GM18520 (cell line): ENCODE data around the gene TBATA.
A peak's percentile ranks its signal among the peaks of the same experiment; 100 is the strongest.

Source experiments
- ATAC-seq: cut with Tn5 transposase; IDR thresholded peaks from one replicate; pipeline ENCODE4 v1.9.1; 2021; ENCODE audit not compliant: unreplicated experiment

The TBATA gene, protein sequence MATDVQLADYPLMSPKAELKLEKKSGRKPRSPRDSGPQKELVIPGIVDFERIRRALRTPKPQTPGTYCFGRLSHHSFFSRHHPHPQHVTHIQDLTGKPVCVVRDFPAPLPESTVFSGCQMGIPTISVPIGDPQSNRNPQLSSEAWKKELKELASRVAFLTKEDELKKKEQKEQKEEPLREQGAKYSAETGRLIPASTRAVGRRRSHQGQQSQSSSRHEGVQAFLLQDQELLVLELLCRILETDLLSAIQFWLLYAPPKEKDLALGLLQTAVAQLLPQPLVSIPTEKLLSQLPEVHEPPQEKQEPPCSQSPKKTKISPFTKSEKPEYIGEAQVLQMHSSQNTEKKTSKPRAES

DNA sequence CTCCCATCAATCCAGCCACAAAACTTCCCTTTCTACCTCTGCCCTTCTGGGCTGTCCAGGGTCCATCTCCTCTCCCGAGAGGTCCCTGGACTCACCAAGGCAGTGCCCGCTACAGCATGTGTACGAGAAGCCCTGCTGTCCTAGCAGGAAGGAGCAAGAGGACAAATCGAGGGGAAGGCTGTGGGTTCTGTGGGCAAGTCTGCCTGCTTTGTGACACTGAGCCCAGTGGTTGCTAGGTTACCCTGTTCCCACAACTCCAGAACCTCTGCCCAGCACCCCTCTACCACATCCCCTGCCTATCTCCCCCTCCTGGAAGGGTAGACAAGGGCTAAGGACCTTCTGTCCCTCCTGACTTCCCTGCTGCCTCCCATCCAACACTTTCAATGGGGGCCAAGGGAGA is at the start of gene TBATA:
Gene TBATA (minus strand): TSS at position 188 of the 400 bp plus-strand sequence. CDS start 1,998 bp downstream, outside the sequence.
- ATAC-seq: no peak

DNA sequence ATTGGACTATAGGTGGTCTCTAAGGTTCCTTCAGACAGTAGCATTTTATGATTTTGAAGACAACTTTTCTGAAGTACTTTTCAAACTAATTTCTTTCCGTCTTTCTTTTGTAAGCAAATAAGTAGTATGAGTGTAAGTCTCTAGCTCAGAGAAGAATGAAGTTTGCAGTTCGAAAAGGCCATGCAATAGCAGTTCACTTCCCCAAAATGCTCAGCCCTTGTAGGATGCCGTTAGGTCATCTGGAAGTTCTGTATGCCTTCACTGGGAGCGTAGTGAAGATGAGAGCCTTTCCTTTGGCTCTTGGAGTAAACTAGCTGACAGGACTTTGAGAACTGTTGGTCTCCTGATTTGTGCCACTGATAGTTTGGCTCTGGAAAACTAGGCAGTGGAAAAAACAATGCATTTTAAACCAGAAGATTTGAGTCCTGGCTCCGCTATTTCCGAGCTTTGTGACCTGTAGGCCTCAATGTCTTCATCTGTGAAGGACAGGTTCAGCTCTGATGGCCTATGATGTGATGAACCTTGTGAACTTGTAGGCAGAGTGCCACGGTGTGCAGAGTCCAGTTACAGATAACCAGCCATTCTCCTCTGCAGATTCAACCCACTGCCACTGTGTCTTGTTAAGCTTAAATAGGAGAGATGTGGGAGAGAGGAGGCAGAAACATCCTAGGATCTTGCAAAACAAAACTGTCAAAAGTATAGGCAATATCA is 49.4 kb upstream of the TBATA start:
- no peak for ATAC-seq

DNA sequence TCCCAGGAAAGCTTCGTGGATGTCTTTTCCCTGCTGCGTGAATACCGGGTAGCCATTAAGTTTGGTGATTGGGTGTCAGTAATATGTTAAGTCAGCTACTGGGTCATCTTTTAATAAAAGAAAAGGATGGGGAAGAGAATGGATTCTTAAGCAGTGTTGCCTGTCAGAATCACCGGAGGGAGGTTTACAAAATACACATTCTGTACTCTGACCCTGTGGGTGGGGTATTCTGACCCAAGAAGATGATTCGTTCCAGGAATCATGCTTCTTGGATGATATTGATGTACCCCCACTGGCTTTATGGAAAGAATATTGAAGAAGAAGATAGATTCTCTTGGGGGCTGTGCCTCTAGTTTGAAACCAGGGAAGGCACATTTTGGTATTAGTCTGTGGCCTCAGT is 48.8 kb upstream of the TBATA start:
- ATAC-seq: no peak

DNA sequence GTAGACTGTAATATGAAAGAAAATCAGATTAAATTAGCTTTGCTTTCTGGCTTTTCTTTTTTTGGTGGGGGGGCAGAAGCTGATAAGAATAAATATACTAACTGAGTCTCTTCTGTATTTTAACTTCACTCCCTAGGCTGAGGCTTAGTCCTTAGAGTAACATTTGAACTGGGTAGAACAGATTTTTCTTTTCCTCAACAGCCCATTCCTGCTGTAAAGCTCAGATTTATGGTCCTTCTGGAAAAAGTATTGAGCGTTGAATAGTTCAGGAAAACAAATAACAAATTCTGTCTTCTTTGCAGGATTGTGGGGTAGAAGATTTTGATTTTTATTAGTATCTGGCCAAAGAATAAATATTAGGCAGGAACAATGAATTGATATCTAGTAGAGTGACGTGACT is 48.4 kb upstream of the TBATA start:
- no peak for ATAC-seq

DNA sequence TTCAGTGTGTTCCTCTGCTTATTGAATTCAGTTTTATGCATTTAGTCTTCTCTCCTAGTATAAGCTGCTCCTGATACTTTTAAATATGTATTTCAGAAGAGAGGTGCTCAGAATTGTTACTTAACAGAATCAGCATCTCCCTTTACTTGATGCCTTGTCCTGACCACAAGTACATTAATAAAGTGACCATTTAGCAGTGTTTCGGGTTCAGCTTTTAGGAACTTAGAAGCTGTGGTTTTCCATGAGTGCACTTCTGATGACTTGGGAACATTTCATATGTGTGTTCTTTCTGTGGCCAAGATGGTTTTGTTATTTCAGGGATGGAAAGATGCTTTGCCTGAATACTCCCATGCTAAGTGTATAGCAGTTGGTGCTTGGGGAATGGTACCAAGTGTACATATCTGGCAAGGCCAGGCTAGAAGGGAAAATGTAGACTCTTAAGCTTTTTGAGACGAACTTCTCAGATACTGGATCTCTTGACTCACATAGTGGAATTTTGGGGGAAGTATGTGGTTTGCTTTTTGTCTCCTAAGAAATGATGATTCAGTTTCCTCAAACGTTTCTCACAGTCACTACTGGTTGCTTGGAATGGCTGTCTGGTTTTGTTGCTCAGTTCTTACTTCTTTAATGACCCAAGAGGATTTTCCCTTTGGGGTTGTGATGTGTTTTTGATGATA is 47.8 kb upstream of the TBATA start:
- no peak for ATAC-seq

DNA sequence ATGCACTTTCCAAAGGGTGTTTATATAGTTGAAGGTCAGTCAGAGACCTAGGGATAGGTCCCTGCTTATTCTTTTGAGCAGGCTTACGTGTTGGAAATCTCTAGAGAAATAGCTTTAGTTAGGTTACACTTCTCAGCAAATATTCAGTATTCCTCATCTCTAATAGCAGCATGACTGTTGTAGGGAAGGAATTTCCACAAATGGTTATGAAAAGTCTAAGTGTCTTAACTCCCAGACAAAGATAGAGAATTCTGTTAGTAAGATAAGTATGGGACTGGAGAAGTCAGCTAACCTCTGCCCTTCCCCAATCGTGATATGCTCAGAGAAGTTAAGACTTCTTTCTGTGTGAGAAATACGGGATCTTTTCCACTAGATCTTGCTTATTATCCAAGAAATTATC is 47.0 kb upstream of the TBATA start:
- ATAC-seq: no peak

DNA sequence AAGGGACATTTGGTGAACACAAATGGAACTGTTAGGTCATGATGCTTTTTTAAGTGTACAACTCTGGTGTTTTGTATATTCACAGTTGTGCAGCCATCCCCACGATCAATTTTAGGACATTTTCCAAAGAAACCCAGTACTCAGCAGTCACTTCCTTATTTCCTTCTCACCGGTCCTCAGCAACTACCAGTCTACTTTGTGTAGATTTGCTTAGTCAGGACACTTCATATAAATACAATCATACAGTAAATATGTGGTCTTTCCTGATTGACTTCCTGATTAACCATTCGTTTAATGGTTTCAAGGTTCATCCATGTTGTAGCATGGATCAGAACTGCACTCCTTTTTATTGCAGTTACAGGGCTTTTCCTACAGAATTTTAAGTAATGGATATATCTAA is 45.0 kb upstream of the TBATA start:
- ATAC-seq: no peak

DNA sequence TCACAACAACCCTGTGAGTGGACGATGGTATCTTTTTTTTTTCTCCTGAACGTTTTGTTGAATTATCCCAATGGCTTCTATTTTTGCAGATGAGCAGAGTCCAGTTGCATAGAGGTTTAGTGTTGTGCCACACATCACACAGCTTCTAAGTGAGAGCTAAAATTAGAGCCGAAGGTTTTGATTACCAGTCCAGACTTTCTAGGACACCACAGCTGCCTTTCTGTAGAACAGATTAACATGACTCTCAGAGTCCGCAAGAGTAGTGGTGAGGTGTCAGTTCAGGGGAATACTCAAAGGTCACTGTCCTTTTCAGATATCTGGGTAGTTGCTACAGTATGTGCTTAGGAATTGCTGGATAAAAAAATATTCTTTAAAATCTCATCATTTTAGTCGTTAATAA is 44.4 kb upstream of the TBATA start:
- ATAC-seq: no peak

DNA sequence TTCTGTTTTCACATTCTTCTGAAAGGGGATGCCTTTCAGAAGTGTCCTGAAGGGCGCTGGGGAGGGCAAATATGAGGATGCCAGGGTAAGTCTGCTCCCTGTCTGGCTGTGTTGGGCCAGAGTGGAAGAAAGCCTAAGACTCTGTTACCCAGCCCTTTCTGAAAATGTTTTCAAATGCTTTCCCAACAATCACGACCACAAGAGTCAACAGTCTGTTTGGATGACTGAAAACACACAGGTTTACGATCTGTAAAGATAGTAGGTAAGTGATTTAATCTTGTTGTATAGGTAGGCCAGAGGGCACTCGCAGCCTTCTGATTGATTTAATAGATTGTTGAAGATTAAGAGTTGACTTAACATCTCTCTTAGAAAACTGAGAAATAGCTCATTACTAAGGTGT is 43.7 kb upstream of the TBATA start:
- no peak for ATAC-seq

DNA sequence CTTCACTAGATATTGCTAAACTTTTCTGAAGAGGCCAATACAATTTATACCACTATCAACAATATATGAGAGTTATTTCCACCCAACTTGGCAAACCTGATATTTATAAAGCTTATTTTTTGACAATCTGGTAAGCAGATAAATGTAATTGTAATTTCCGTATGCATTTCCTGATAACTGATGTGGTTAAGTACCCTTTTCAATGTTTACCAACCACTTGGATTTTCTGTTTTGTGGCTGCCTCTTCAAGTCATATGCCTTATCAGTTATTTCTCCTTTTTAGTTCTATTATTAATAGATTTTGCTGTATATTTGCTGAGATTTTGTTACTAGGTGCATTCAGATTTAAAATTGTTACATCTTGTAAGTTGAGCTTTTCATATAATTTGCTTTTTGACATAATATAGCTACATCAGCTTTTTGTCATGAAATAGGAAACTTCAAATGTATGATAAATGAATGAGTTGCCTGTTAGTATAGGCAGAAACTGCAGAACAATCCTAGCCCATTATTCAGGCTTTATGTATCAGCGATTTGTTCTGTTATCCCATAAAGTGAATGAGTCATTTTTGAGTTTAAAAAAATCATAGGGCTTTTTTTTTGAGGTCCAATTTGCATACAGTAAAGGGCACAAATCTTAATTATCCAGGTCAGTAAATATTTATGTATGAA is 42.0 kb upstream of the TBATA start:
- ATAC-seq: no peak

DNA sequence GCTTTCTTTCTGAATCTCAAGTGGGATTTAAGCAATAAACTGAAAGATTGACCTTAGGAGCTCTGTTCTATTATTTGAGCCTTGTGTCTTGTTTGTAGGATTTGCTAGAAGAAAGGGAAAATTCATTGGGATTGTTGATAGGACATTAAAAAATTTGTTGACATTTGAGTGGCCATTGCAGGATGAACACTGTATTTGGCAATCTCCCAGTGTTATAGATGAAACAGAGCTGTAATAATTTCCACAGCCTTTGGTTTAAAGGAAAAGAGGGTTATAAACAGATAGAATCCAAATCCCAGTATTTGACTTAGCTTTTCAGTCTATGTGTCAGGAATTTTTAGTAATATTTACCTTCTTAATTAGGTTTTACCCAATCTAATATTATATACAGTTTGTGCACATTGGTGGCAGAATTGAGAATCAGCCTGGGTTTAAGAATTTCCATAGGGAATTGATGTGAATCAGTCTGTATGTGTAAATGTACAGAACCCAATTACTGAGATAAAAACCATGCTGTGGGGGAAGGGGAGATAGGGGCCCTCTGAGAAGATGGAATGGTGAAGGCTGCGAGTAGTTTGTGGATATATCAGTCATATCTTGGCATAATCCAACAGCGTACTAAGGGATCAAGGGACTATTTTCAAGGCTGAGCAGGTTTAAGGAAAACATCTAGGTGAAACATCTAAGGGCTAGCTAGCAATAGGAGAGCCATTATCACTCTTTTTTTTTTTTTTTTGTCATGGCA is 37.1 kb upstream of the TBATA start:
- ATAC-seq: no peak

DNA sequence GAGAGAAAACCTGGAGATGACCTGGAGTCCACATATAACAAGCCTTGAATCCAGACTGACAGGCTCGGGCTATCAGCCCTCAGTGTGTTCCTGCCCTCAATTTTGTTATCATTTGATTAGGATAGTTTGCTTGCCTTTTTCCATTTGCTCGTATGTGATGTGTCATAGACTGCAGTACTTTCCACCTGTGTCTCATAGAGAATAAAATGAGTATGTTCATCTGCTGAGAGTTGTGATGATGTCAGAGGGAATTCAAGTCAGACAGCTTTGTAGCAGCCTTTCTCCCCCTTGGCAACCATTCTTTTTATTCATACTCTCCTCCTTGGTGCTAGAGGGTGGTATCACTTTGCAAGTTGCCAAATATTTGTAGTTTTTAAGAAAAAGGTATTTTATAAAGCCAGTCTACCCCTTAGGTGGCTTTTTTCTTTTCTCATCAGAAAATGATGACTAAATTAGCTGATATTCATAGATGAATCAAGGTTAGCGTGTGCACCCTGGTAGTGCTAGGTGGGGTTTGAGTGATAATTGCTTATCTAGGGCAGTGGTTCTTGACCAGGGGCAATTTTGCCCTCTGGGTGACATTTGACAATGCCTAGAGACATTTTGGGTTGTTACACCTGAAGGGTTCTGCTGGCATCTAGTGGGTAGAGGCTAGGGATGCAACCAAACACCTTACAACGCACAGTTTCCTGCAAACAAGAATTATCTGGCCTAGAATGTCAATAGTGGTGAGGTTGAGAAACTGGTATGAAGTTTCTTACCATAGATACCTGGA is 36.0 kb upstream of the TBATA start:
- ATAC-seq: no peak

DNA sequence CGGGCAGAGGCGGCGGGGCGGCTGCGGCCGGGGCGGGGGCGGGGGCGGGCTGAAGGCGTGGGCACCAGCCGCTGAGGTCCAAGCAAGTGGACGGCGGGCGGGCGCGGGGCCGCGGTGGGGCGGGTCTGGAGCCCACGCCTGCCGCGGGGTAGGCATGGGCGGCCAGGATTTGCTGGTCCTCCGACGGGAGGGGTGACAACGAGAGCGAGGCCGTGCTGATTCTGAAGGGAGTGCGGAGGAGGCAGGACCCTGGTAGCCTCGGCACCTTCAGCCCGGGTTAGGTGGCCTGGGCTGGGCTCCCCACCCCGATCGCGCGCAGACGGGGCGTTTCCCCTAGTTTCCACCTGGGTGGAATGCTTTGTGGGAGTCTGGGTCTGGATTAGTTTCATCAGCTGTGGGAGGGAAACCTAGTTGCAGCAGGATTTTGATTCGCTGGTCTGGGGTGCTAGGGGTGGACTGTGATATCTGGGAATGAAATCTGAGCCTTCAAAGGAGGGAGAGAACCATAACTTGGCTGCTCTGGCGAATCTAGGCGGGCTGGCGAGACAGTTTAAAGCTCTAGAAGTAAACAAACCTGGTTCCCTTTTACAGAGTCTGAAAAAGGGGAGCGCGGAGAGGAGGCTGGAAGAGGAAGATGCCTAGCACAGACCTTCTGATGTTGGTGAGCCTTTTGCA is 31.2 kb upstream of the TBATA start:
- ATAC-seq: peak; percentile 14

DNA sequence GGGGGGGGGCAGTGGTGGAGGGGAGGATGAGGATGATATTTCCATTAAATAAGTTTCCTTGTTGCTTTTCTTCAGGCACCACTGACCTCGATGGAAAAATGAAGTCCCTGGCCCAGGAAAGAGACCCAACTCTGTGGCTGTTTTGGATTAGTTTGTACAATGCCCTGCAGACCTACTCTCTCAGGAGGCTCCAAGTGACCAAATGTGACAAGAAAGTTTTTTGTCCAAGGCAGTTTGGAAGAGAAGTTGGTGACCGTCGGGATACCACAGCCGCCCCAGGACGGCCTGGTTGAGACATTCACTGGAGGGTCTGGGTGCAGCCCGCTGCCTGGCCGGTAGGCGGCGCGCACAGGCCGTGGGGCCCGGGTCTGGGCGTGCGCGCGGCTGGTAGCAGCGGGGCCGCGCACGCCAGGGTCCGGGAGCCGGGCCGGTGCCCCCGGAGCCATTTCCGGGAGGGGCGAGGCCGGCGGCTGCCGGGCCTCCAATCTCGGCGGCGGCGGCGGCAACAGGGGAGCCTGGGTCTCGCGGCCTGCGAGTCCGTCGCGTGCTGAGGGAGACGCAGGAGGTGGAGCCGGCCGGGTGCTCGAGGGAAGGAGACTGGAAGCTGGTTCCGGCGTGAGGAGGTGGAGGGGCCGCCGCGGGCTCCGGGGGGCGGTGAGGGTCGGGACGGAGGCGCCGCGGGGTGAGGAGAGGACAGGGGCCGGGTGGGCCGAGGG is 30.5 kb upstream of the TBATA start, which contains the start of gene SGPL1:
Gene SGPL1 (plus strand): TSS at position 445 of the 716 bp plus-strand sequence. CDS start 906 bp downstream, outside the sequence.
- ATAC-seq: peak; percentile 87

DNA sequence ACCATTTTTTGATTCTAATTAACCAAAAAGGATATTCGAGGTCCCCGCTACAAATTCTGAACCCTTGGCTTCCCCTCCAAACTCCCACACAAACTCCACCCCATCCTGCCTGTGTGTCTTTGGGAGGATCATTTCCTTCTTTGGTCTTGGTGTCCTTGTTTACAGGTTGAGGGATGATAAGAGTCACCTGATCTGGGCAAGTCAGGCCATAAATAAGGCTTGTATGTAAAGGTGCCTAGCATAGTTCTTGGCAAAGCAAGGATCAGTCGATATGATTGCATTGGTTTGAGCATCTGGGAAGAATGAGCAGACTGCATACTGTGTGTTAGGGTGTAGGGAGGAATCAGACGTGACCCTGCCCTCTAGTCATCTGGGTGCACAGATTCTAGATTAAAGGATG is 28.9 kb upstream of the TBATA start:
- no peak for ATAC-seq

DNA sequence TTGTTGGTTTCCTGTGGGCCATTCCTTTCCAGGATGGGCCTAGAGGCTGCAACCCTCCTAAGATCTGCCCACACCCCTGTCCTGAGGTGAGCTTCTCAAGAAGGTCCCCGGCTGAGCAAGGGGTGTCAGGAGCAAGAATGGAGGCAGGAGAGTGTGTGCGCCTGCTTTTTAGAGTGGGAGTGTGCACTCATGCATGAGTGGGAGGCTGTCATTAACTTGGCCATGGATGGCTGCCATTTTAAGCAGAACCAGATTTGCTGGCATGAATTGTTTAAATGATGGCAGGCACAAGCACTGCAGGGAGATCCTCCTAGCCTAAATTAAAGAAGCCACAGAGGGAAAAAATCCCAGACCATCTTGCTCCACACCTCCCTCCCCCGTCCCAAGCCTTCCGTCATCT is 27.6 kb upstream of the TBATA start:
- no peak for ATAC-seq

DNA sequence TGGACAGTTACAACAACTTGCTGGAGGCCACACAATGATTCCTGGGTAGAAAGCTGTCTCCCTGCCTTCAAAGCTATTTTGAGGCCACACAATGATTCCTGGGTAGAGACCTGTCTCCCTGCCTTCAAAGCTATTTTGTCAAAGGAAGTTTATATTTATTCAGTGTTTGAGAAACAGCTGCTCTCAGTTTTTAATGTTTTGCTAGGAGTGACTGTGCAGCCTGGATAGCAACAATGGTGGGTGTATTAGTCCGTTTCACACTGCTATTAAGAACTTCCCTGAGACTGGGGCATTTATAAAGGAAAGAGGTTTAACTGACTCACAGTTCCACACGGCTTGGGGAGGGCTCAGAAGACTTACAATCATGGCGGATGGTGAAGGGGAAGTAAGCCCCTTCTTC is 26.7 kb upstream of the TBATA start:
- ATAC-seq: no peak

DNA sequence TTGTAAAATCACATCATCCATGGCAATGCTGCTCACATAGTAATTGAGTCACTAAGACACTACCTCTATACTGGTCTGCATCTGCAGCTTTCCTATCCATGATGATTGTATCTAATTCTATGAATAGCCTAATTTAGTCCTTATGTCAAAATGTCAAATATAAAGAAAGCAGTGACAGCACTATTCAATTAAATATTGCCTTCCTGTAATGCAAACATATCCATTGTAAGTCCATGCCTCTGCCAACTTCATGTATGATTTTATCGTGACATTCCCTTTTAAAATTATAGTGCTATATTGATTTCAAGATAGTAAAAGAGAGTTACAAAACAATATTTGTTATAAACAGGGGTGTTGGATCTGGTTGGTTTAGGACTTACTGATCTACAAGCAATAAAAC is 25.8 kb upstream of the TBATA start:
- ATAC-seq: no peak

DNA sequence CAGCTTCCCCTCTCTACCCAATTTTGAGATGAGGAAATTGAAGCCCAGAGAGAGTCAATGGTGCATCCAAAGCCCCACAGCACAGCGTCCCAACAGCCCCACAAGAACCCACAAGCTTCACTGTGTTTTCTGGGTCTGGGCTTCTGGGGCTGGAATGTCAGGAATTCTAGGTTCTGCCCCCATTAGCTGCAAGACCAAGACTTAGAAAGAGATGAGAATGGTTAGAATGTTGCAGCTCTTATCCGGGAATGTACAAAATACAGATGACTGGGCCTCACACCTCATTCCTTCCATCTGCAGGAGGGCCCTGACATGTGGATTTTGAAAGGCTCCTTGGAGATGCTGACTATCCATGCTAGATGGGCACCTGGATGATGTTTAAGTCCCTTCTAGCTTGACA is 24.5 kb upstream of the TBATA start:
- no peak for ATAC-seq
